SK-N-SH (cell line): ENCODE data around the gene RNF223. TPM values are rescaled to one million over a fixed set of nuclear protein-coding genes. Genes with fewer than 3 reads are reported as not detected.

Source experiments
- CTCF ChIA-PET: fragments of 300-600, 350-600 bp; formaldehyde crosslinking; extraction: SDS; loops from one replicate; lab custom pipeline; 2021; lab: Yijun Ruan, JAX
- POLR2A ChIA-PET: fragments of 350-600 bp; sonication (Branson Sonifier 250); formaldehyde crosslinking; extraction: SDS; loops from one replicate; lab custom pipeline; 2020; ENCODE audit warnings: antibody characterized with exemption, inconsistent platforms; lab: Yijun Ruan, JAX
- DNase-seq: peaks from one replicate; pipeline ENCODE4 v3.0.0; 2012
- H2AFZ ChIP-seq: fragments of 200-600 bp; sonication (generic); 2 replicates; pipeline ENCODE4 v1.8.1; 2016; ENCODE audit warnings: antibody characterized with exemption, mild to moderate bottlenecking, low read depth
- H3F3A ChIP-seq: fragments of 200-600 bp; sonication (generic); replicated peaks from 2 replicates; pipeline ENCODE3; 2016; ENCODE audit warnings: antibody characterized with exemption, mild to moderate bottlenecking; ENCODE audit not compliant: insufficient read depth
- H3K27ac ChIP-seq, 2 experiments: fragments of 200-500 bp in 1 of 2; fragments of 200-600 bp in 1 of 2; sonication (Bioruptor generic) in 1 of 2; sonication (generic), shearing (Covaris generic) in 1 of 2; 2 replicates each; pipeline versions ENCODE4 v1.5.1 to v1.6.1; 2014 to 2016; ENCODE audit warnings: low read depth in 2 of 2, inconsistent platforms in 1 of 2, low read length in 1 of 2, mild to moderate bottlenecking in 1 of 2, mixed read lengths in 1 of 2
- H3K27me3 ChIP-seq: fragments of 200-600 bp; sonication (generic), shearing (Covaris generic); 2 replicates; pipeline ENCODE4 v1.6.1; 2016; ENCODE audit warnings: mixed run types; ENCODE audit not compliant: insufficient read depth
- H3K36me3 ChIP-seq, 2 experiments: fragments of 200-500 bp in 1 of 2; fragments of 200-600 bp in 1 of 2; sonication (Bioruptor generic) in 1 of 2; sonication (generic) in 1 of 2; replicated peaks in 1 of 2; 2 replicates each; pipeline versions ENCODE3 to v1.5.1; 2014 to 2016; ENCODE audit warnings: low read length in 1 of 2, mild to moderate bottlenecking in 1 of 2; ENCODE audit not compliant: insufficient read depth in 2 of 2, control insufficient read depth in 1 of 2
- H3K4me1 ChIP-seq, 2 experiments: fragments of 200-500 bp in 1 of 2; fragments of 200-600 bp in 1 of 2; sonication (Bioruptor generic) in 1 of 2; sonication (generic), shearing (Covaris generic) in 1 of 2; 2 replicates each; pipeline versions ENCODE4 v1.5.1 to v1.6.1; 2014 to 2016; ENCODE audit warnings: low read depth in 1 of 2, low read length in 1 of 2, mixed run types in 1 of 2; ENCODE audit not compliant: insufficient read depth in 2 of 2, control insufficient read depth in 1 of 2
- H3K4me2 ChIP-seq: fragments of 200-600 bp; sonication (generic), shearing (Covaris generic); 2 replicates; pipeline ENCODE4 v1.6.1; 2017; ENCODE audit warnings: mixed run types
- H3K4me3 ChIP-seq, 2 experiments: fragments of 200-500 bp in 1 of 2; fragments of 200-600 bp in 1 of 2; sonication (Bioruptor generic) in 1 of 2; sonication (generic), shearing (Covaris generic) in 1 of 2; 2 replicates each; pipeline versions ENCODE4 v1.5.1 to v1.8.1; 2014 to 2016; ENCODE audit warnings: low read depth in 2 of 2, inconsistent platforms in 1 of 2, low read length in 1 of 2, mild to moderate bottlenecking in 1 of 2, mixed read lengths in 1 of 2, moderate library complexity in 1 of 2
- H3K79me2 ChIP-seq: fragments of 200-600 bp; sonication (generic); 2 replicates; pipeline ENCODE4 v1.8.1; 2017; ENCODE audit warnings: mild to moderate bottlenecking; ENCODE audit not compliant: insufficient read depth
- H3K9ac ChIP-seq: fragments of 200-600 bp; sonication (generic); 2 replicates; pipeline ENCODE4 v1.6.1; 2017; ENCODE audit warnings: mixed run types
- H3K9me2 ChIP-seq: fragments of 200-600 bp; sonication (generic); 2 replicates; pipeline ENCODE4 v1.6.1; 2017; ENCODE audit warnings: mixed run types
- H3K9me3 ChIP-seq: fragments of 200-600 bp; sonication (generic); 2 replicates; pipeline ENCODE4 v1.6.1; 2017; ENCODE audit warnings: mixed run types, mild to moderate bottlenecking, moderate library complexity
- H4K20me1 ChIP-seq: fragments of 200-600 bp; sonication (generic); 2 replicates; pipeline ENCODE4 v1.6.1; 2017; ENCODE audit warnings: mild to moderate bottlenecking, mixed run types; ENCODE audit not compliant: insufficient read depth
- ELF1 ChIP-seq: IDR thresholded peaks from 2 replicates; pipeline ENCODE4 v1.4.0; 2012
- EZH2phosphoT487 ChIP-seq: fragments of 200-600 bp; sonication (generic); IDR thresholded peaks from 2 replicates; pipeline ENCODE4 v1.6.1; 2017; ENCODE audit warnings: low read depth, mixed run types, mild to moderate bottlenecking, antibody characterized with exemption, moderate library complexity, borderline replicate concordance
- FOSL2 ChIP-seq: IDR thresholded peaks from 2 replicates; pipeline ENCODE4 v1.4.0; 2012; ENCODE audit warnings: low read depth, mild to moderate bottlenecking, moderate library complexity, borderline replicate concordance
- GABPA ChIP-seq: IDR thresholded peaks from 2 replicates; pipeline ENCODE4 v1.4.0; 2012; ENCODE audit warnings: low read depth, mild to moderate bottlenecking
- GATA2 ChIP-seq: sonication (generic); formaldehyde crosslinking; IDR thresholded peaks from 2 replicates; pipeline ENCODE4 v1.5.0; 2020; ENCODE audit warnings: mild to moderate bottlenecking, missing genetic modification reagents
- JUND ChIP-seq: IDR thresholded peaks from 2 replicates; pipeline ENCODE4 v1.4.0; 2012
- MEF2A ChIP-seq: IDR thresholded peaks from 2 replicates; pipeline ENCODE4 v1.4.0; 2012; ENCODE audit warnings: low read depth, borderline replicate concordance
- MXI1 ChIP-seq: IDR thresholded peaks from 2 replicates; pipeline ENCODE4 v1.6.1; 2012; ENCODE audit warnings: mild to moderate bottlenecking, low read depth, low read length, improper control_type of control experiment
- NFIC ChIP-seq: IDR thresholded peaks from 2 replicates; pipeline ENCODE4 v1.4.0; 2012; ENCODE audit warnings: borderline replicate concordance
- NRF1 ChIP-seq: IDR thresholded peaks from 2 replicates; pipeline ENCODE4 v1.6.1; 2012; ENCODE audit warnings: low read depth, mild to moderate bottlenecking, low read length
- POLR2AphosphoS5 ChIP-seq: IDR thresholded peaks from 2 replicates; pipeline ENCODE4 v1.6.1; 2012; ENCODE audit warnings: low read depth, low read length
- RAD21 ChIP-seq: IDR thresholded peaks from 2 replicates; pipeline ENCODE4 v1.6.1; 2012; ENCODE audit warnings: mild to moderate bottlenecking, low read length
- RCOR1 ChIP-seq: fragments of 150-350 bp; IDR thresholded peaks from 2 replicates; pipeline ENCODE4 v1.6.1; 2017; ENCODE audit warnings: antibody characterized with exemption, low read length
- RXRA ChIP-seq: IDR thresholded peaks from 2 replicates; pipeline ENCODE4 v1.4.0; 2012; ENCODE audit warnings: low read depth, mild to moderate bottlenecking, borderline replicate concordance
- SIN3A ChIP-seq: IDR thresholded peaks from 2 replicates; pipeline ENCODE4 v1.6.1; 2012; ENCODE audit warnings: low read depth, mild to moderate bottlenecking, low read length, moderate library complexity, borderline replicate concordance
- TAF1 ChIP-seq: IDR thresholded peaks from 2 replicates; pipeline ENCODE4 v1.6.1; 2012; ENCODE audit warnings: low read depth, mild to moderate bottlenecking, low read length, moderate library complexity, borderline replicate concordance
- USF1 ChIP-seq: IDR thresholded peaks from 2 replicates; pipeline ENCODE4 v1.4.0; 2012; ENCODE audit warnings: low read depth, borderline replicate concordance
- YY1 ChIP-seq: IDR thresholded peaks from 2 replicates; pipeline ENCODE4 v1.4.0; 2012; ENCODE audit warnings: low read depth, mild to moderate bottlenecking
- WGBS: methylation state at CpG from one replicate; pipeline ENCODE4 v1.1.6; 2017; ENCODE audit warnings: low lambda C conversion rate; 5-methylcytosine and 5-hydroxymethylcytosine counted together
- polyA plus RNA-seq, 3 experiments: library from polyadenylated mRNA; depleted of rRNA; stranded (reverse); fragments of >200 nt; gene quantifications; 2 replicates each; pipeline ENCODE4 v1.2.3, GENCODE V29; 2012
- TF ChIP-seq, protein P1 (sequence below): fragments of 150-350 bp; IDR thresholded peaks from 2 replicates; pipeline ENCODE4 v1.6.1; 2016; ENCODE audit warnings: mild to moderate bottlenecking, low read depth, low read length
- TF ChIP-seq, protein P2 (sequence below): IDR thresholded peaks from 2 replicates; pipeline ENCODE4 v1.4.0; 2012; ENCODE audit warnings: low read depth

Gene RNF223
- polyA plus RNA-seq, 1 of the 3 experiments (the other 2 are of a cell fraction): not detected

DNA sequence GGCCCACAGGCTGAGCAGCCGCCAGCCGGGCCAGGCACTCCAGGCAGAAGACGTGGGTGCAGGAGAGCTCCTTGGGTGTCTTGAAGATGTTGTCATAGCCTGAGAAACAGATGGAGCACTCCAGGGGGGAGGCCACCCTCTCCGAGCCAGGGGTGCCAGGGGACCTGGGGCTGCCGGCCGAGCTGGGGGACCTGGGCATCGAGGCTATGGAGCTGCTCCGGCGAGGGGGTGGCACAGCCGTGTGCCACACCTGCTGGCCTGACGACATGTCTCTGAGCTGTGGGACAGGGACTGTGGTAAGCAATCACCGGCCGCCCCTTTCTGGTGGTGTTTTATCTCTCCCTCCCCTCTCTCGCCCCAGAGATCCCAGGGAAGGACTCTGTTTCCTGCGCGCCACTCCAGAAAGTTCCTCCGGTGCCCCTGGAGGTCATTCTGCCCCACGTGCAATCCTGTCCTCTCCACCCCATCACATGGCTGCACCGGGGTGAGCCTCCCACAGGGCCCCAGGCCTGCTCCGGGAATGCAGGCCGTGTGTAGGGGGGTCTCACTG is 1.7 kb downstream of the RNF223 start (continued):
- no peak for TF ChIP-seq RAD21
- no peak for TF ChIP-seq ELF1

GRCh38 chr1:1071486-1072298 is 2.4 kb downstream of the RNF223 start:
- peaks cover 26% of the 10 kb centered on the region for H3K27me3 ChIP-seq
- POLR2A ChIA-PET: no interaction called here

DNA sequence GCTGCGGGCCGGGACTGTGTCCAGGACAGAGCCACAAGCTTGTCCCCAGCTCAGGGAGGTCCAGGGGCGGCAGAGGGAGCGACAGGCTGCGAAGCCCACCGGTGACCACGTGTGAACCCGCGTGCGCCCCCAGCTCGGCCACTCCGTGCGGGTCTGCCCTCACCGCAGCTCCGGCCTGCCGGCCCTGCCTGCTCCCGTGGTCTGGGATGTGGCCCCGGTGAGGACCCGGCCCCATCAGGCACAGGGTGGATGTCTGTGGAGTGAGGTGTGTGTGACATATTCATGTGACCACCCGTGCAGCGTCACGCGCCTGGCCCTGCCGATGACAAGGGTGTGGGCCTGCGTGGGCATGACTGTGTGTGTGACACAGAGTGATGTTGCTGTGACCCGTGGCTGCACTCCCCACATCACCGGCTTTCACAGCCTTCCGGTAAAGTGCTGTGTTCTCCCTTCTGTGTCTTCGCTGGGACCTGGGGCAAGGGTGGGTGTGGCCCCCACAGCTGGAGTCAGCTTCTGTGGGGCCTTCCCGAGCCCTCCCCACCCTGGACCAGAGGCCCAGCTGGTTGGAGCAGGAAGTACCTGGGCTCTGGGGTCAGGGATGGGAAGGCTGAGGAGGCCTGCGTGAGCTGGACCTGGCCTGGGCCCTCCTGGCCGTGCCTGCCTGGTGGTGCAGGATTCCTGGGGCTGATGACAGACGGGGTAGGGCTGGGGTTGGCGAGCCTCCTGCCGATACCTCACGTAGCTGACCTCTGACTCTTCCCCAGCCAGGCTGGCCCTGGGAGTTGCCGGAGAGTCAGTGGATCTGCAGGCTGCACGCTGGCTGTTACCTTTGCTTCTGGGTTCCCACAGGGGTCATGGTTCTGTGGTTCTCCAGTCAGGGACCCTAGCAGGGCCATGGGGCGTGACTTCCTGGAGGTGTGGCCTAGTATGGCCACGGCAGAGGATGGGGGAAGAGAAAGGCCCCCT is 4.1 kb downstream of the RNF223 start:
- peak overlapping the region; percentile 60; the same call in 1 of the 2 replicates for H3K4me2 ChIP-seq
- peak overlapping the region in 1 of 2 experiments; percentile 59; a peak in 2 of 4 replicates for H3K4me3 ChIP-seq
- no peak overlapping the region for H3K9ac ChIP-seq
- ChIA-PET POLR2A (interaction anchor here (0.6 to 1.0 kb wide), 2 partner anchors 9 to 465 kb away, joined by 3 read pairs; no protein-coding TSS in a partner anchor), CTCF (interaction anchor here (2.4 to 15.4 kb wide), 4 partner anchors 10 to 87 kb away, joined by 11 to 216 read pairs (median 14); partner anchors contain the start of gene PERM1)
- H3K9me2 ChIP-seq: no peaks in the 10 kb centered on the region
- 52% methylated on average over 5 of the region's 40 CpGs for WGBS
- H3K4me1 ChIP-seq: peaks cover 0 to 4% of the 10 kb centered on the region in 2 experiments; a peak in 1 of 4 replicates
- DNase-seq: no peak
- peaks cover 20% of the 10 kb centered on the region; the same call in 1 of the 2 replicates for H3K27me3 ChIP-seq
- H4K20me1 ChIP-seq: no peaks in the 10 kb centered on the region
- H3K79me2 ChIP-seq: no peaks in the 10 kb centered on the region
- no peak for TF ChIP-seq GABPA
- TF ChIP-seq MEF2A: no peak
- no peak for TF ChIP-seq ELF1
- no peak for TF ChIP-seq RXRA
- TF ChIP-seq POLR2AphosphoS5: no peak
- TF ChIP-seq TAF1: no peak
- no peak for TF ChIP-seq EZH2phosphoT487
- no peak for TF ChIP-seq NFIC
- no peak for TF ChIP-seq NRF1
- no peak for TF ChIP-seq RCOR1
- no peak for TF ChIP-seq RAD21
- TF ChIP-seq GATA2 (CRISPR knock-in tag): no peak
- TF ChIP-seq, protein P1, sequence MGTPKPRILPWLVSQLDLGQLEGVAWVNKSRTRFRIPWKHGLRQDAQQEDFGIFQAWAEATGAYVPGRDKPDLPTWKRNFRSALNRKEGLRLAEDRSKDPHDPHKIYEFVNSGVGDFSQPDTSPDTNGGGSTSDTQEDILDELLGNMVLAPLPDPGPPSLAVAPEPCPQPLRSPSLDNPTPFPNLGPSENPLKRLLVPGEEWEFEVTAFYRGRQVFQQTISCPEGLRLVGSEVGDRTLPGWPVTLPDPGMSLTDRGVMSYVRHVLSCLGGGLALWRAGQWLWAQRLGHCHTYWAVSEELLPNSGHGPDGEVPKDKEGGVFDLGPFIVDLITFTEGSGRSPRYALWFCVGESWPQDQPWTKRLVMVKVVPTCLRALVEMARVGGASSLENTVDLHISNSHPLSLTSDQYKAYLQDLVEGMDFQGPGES: no peak
- TF ChIP-seq SIN3A: no peak
- no peak for TF ChIP-seq FOSL2
- TF ChIP-seq JUND: no peak
- no peak for TF ChIP-seq USF1
- peaks cover 9% of the 10 kb centered on the region for H3F3A ChIP-seq
- no peaks in the 10 kb centered on the region for H3K36me3 ChIP-seq
- H3K27ac ChIP-seq: no peak overlapping the region
- H3K9me3 ChIP-seq: no peaks in the 10 kb centered on the region
- H2AFZ ChIP-seq: no peak overlapping the region

More at GRCh38 chr1:1071486-1072298, 2.4 kb downstream of the RNF223 start:
- no peaks in the 10 kb centered on the region for H3K9me2 ChIP-seq
- CTCF ChIA-PET: interaction anchor here (0.8 to 15.4 kb wide), 10 partner anchors 8 to 88 kb away, joined by 3 to 216 read pairs (median 10); partner anchors contain the start of gene PERM1
- WGBS: 30% methylated on average over 7 of the region's 56 CpGs
- no peak overlapping the region for H3K4me2 ChIP-seq
- no peak overlapping the region for H3K9ac ChIP-seq
- no peaks in the 10 kb centered on the region for H3K79me2 ChIP-seq
- H3K4me3 ChIP-seq: no peak overlapping the region
- H3K4me1 ChIP-seq: peaks cover 0 to 4% of the 10 kb centered on the region in 2 experiments; a peak in 1 of 4 replicates
- no peaks in the 10 kb centered on the region for H3K36me3 ChIP-seq
- no peak overlapping the region for H3K27ac ChIP-seq
- H4K20me1 ChIP-seq: no peaks in the 10 kb centered on the region
- no peaks in the 10 kb centered on the region for H3F3A ChIP-seq
- TF ChIP-seq MXI1 (no peak), YY1 (no peak), FOSL2 (no peak), SIN3A (no peak)
- TF ChIP-seq, protein P2, sequence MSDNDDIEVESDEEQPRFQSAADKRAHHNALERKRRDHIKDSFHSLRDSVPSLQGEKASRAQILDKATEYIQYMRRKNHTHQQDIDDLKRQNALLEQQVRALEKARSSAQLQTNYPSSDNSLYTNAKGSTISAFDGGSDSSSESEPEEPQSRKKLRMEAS: no peak
- no peak for DNase-seq
- no peak overlapping the region for H2AFZ ChIP-seq
- H3K9me3 ChIP-seq: no peaks in the 10 kb centered on the region
